NCI-H748 (cell line): ENCODE data around the gene SVBP.
"Not testable (repeated sequence)": the region's sequence is repeated elsewhere in the genome, so short reads cannot be mapped to it uniquely, and the experiment has no call there.

Experiments
- DNase-seq: peaks from one replicate; lab custom pipeline; 2025; ENCODE audit not compliant: unreplicated experiment; lab: John Stamatoyannopoulos, UW

Gene SVBP

GRCh38 chr1:42816585-42817439 is at the start of gene SVBP, which contains the start of gene ERMAP:
Gene SVBP (minus strand): TSS chr1:42817397. CDS start chr1:42816544, 853 bp downstream.
Gene ERMAP (plus strand): TSS chr1:42817122. CDS start chr1:42830449, 13,327 bp downstream.
- peak; percentile 100 for DNase-seq

- DNase-seq, result no peak
These were observed 49.4 kb upstream of the SVBP start for GRCh38 chr1:42866549-42866948.

- no peak for DNase-seq
These were observed 43.8 kb upstream of the SVBP start for GRCh38 chr1:42861014-42861399.

- no peak for DNase-seq
These were observed 43.3 kb upstream of the SVBP start for GRCh38 chr1:42860339-42861013.

- DNase-seq, result not testable (repeated sequence)
These were observed 42.2 kb upstream of the SVBP start for GRCh38 chr1:42859366-42859765.

- DNase-seq, result not testable (repeated sequence)
These were observed 39.4 kb upstream of the SVBP start for GRCh38 chr1:42856554-42856953.

GRCh38 chr1:42853116-42853884 is 36.1 kb upstream of the SVBP start:
- no peak for DNase-seq

GRCh38 chr1:42852608-42852980 is 35.4 kb upstream of the SVBP start:
- no peak for DNase-seq

GRCh38 chr1:42851960-42852607 is 34.9 kb upstream of the SVBP start:
- no peak for DNase-seq

GRCh38 chr1:42851420-42851819 is 34.2 kb upstream of the SVBP start:
- no peak for DNase-seq

- no peak for DNase-seq
These were observed 32.7 kb upstream of the SVBP start for GRCh38 chr1:42849944-42850343.

GRCh38 chr1:42848823-42849537 is 31.8 kb upstream of the SVBP start:
- no peak for DNase-seq

GRCh38 chr1:42847721-42848460 is 30.7 kb upstream of the SVBP start:
- no peak for DNase-seq

GRCh38 chr1:42847111-42847595 is 30.0 kb upstream of the SVBP start:
- no peak for DNase-seq

- peak; percentile 100 for DNase-seq
These were observed 29.3 kb upstream of the SVBP start, which contains the start of gene ZNF691 for GRCh38 chr1:42846257-42847110. Gene ZNF691 (plus strand): TSS chr1:42846613. CDS start chr1:42849659, 3,046 bp downstream.

GRCh38 chr1:42845866-42846256 is 28.7 kb upstream of the SVBP start:
- DNase-seq, result peak; percentile 81

GRCh38 chr1:42845193-42845592 is 28.0 kb upstream of the SVBP start:
- DNase-seq, result no peak

- no peak for DNase-seq
These were observed 27.5 kb upstream of the SVBP start for GRCh38 chr1:42844592-42845140.
